Endometrium (tissue), 2 donors: ENCODE measurements around the gene FST.

Experiments used
- FAIRE-seq: peaks from 2 replicates; lab custom pipeline; 2012; peaks lifted over from hg19 to GRCh38; lab: Jason Lieb, UNC
- donor health status: control.
- donor health status: control.

Gene FST

GRCh38 chr5:53520813-53521212, 40.4 kb downstream of the FST start:
- no peak for FAIRE-seq
